Peyer's patch (tissue), 4 donors: ENCODE data around the gene FOXL3. TPM values are rescaled to one million over a fixed set of nuclear protein-coding genes. Genes with fewer than 3 reads are reported as not detected.
"Not testable (repeated sequence)": the region's sequence is repeated elsewhere in the genome, so short reads cannot be mapped to it uniquely, and the experiment has no call there.

Experiments used
- DNase-seq, 3 donors: peaks; one replicate each; pipeline ENCODE4 v3.0.0-alpha.2; 2017 to 2019
- H3K27ac ChIP-seq, 4 donors: fragments of 200-600 bp; sonication (generic); one replicate each; pipeline ENCODE4 v1.5.1; 2016 to 2019
- H3K27me3 ChIP-seq, 2 donors: fragments of 200-600 bp; sonication (generic); one replicate each; pipeline ENCODE4 v1.5.1; 2019
- H3K36me3 ChIP-seq, 3 donors: fragments of 200-600 bp; sonication (generic); one replicate each; pipeline ENCODE4 v1.5.1; 2016 to 2019
- H3K4me1 ChIP-seq, 4 donors: fragments of 200-600 bp; sonication (generic); one replicate each; pipeline ENCODE4 v1.5.1; 2016 to 2019
- H3K4me3 ChIP-seq, 4 donors: fragments of 200-600 bp; sonication (generic); 1 replicate in 3 of 4; 2 replicates in 1 of 4; pipeline ENCODE4 v1.5.1; 2016 to 2019; ENCODE audit warnings: mild to moderate bottlenecking in 1 of 4
- H3K9me3 ChIP-seq, 4 donors: fragments of 200-600 bp; sonication (generic); one replicate each; pipeline ENCODE4 v1.5.1; 2016 to 2019; ENCODE audit warnings: mild to moderate bottlenecking in 1 of 4
- POLR2A ChIP-seq, 2 donors: fragments of 450-650 bp; IDR thresholded peaks; one replicate each; pipeline ENCODE4 v1.5.1; 2017; ENCODE audit warnings: antibody characterized with exemption in 2 of 2, mild to moderate bottlenecking in 2 of 2, moderate library complexity in 2 of 2
- total RNA-seq, 4 donors: library from RNA; depleted of rRNA; stranded (reverse); fragments of >200 nt; gene quantifications; one replicate each; pipeline ENCODE4 v1.1.0, GENCODE V29; 2016
- TF ChIP-seq, protein P1 (sequence below), 6 experiments: fragments of 450-650 bp in 4 of 6; fragments of 200-600 bp in 2 of 6; sonication (generic) in 1 of 6; IDR thresholded peaks; one replicate each; pipeline ENCODE4 v1.5.1; 2017 to 2019; ENCODE audit warnings: antibody characterized with exemption in 6 of 6, mild to moderate bottlenecking in 3 of 6, moderate library complexity in 1 of 6

The FOXL3 gene
- not detected for total RNA-seq

DNA sequence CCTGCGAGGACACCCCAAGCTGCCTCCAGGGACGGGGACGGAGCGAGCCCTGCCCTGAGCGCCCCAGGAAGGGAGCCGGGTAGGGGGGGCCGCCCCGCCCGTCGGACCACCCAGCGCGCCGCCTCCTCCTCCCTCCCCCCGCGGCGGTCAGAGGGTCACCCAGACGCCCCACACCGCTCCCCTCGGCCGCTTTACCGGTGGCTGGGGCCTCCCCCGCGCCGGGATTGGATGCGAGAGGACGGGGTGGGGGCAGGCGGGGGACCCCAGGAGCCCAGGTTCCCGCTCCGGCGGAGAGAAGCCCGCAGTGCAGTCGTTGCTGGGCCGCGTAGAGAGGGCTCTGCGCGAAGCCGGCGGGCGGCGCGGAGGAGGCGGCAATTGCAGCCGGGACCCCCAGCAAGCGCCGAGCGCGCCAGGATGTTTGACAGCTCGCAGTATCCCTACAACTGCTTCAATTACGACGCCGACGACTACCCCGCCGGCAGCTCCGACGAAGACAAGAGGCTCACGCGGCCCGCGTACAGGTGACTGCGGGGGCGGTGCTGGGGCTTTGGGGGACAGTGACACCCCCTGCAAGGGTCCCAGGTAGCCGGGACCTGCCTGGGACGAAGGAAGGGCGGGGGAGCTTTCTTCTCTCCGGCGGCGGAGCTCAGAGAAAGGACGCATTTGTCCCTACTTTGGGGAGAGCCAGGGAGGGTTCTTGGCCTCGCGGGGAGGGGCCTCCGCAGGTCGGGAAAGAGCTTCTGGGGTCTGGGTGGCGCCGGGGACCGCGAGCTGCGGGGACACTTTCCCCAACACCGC, at the start of gene FOXL3:
Gene FOXL3, plus strand, starts transcription at position 415 of the 798 bp plus-strand sequence. Its CDS starts 0 bp downstream, at position 415.
- Histone ChIP-seq H3K36me3 (no peaks in the 10 kb centered on the region), H3K4me1 (peaks cover 0 to 40% (median 5%) of the 10 kb centered on the region in 4 donors), H3K27me3 (peaks cover 0 to 23% of the 10 kb centered on the region in 2 donors), H3K4me3 (peak within 1 kb of the TSS in 1 of 4 donors; percentile 43), H3K9me3 (no peaks in the 10 kb centered on the region), H3K27ac (no peak within 1 kb of the TSS)
- no peak for DNase-seq
- no peak for TF ChIP-seq POLR2A (IDR thresholded peaks at IDR 0.05)
- TF ChIP-seq, protein P1, sequence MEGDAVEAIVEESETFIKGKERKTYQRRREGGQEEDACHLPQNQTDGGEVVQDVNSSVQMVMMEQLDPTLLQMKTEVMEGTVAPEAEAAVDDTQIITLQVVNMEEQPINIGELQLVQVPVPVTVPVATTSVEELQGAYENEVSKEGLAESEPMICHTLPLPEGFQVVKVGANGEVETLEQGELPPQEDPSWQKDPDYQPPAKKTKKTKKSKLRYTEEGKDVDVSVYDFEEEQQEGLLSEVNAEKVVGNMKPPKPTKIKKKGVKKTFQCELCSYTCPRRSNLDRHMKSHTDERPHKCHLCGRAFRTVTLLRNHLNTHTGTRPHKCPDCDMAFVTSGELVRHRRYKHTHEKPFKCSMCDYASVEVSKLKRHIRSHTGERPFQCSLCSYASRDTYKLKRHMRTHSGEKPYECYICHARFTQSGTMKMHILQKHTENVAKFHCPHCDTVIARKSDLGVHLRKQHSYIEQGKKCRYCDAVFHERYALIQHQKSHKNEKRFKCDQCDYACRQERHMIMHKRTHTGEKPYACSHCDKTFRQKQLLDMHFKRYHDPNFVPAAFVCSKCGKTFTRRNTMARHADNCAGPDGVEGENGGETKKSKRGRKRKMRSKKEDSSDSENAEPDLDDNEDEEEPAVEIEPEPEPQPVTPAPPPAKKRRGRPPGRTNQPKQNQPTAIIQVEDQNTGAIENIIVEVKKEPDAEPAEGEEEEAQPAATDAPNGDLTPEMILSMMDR (IDR thresholded peaks at IDR 0.05): no peak

DNA sequence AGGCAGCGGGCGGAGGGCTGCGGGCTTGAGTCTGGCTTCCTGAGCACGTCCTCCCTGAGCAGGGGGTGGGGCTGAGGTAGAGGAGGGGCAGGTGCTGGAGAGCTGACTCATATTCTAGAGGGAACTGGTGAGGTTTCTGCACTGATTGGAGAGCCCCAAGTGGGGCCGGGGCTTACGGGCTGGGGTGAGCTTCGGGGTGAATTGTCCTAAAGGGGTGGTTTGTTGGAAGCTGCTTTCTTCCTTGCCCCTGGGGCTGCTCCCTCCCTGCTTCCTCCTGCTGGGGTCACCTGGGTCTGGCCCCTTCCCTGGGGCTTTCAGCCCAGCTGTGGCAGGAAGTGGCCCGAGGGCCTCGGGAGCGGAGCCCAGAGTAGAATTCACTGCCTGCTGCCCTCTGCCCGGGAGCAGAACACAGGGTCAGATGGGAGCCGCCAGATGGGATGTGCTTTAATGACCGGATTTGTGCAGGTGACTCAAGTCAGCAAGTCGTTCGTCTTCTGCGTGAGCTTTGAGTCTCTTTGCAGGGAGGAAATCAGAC, 49.0 kb upstream of the FOXL3 start:
- H3K27ac ChIP-seq: no peak overlapping the region
- H3K36me3 ChIP-seq: peaks cover 0 to under 1% (median 0%) of the 10 kb centered on the region in 3 donors

DNA sequence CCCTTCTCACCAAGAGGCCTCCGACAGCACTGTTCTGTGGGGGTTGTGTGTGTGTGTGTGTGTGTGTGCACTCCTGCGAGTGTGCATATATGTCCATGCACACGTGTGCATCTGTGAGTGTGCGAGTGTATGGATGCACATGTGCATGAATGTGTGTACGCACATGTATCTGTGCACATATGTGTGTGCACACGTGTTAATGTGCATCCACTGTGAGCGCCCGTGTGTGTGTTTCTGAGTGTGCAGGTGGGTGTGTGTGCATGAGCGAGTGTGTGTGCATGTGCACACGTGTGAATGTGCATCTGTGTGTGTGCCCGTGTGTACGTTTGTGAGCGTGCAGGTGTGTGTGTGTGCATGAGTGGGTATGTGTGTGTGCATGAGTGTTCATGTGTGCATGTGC, 48.5 kb upstream of the FOXL3 start:
- H3K27ac ChIP-seq: no peak overlapping the region
- H3K9me3 ChIP-seq: no peaks in the 10 kb centered on the region
- no peak overlapping the region for H3K4me3 ChIP-seq
- DNase-seq: no peak
- H3K36me3 ChIP-seq: peaks cover 0 to 6% (median 0%) of the 10 kb centered on the region in 3 donors
- H3K4me1 ChIP-seq: peaks cover 0 to 6% (median 0%) of the 10 kb centered on the region in 4 donors
- H3K27me3 ChIP-seq: no peaks in the 10 kb centered on the region
- TF ChIP-seq, protein P1 (IDR thresholded peaks at IDR 0.05): no peak
- TF ChIP-seq POLR2A (IDR thresholded peaks at IDR 0.05): no peak

More for the DNA sequence above, 49.0 kb upstream of the FOXL3 start:
- H3K27me3 ChIP-seq: no peaks in the 10 kb centered on the region
- TF ChIP-seq POLR2A (IDR thresholded peaks at IDR 0.05): no peak
- TF ChIP-seq, protein P1 (IDR thresholded peaks at IDR 0.05): no peak
- H3K4me1 ChIP-seq: peaks cover 0 to 9% (median 0%) of the 10 kb centered on the region in 4 donors
- no peaks in the 10 kb centered on the region for H3K9me3 ChIP-seq
- no peak overlapping the region for H3K4me3 ChIP-seq
- DNase-seq: no peak

DNA sequence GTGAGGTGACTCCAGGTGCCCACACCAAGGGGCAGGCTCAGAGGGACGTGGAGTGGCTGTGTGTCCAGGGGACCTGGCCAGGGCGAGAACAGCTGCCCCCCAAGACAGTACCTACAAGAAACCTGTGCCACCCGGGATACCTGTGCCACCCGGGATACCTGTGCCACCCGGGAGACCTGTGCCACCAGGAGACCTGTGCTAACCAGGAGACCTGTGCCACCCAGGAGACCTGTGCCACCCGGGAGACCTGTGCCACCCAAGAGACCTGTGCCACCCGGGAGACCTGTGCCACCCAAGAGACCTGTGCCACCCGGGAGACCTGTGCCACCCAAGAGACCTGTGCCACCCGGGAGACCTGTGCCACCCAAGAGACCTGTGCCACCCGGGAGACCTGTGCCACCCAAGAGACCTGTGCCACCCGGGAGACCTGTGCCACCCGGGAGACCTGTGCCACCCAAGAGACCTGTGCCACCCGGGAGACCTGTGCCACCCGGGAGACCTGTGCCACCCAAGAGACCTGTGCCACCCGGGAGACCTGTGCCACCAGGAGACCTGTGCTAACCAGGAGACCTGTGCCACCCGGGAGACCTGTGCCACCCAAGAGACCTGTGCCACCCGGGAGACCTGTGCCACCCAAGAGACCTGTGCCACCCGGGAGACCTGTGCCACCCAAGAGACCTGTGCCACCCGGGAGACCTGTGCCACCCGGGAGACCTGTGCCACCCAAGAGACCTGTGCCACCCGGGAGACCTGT, 47.0 kb upstream of the FOXL3 start:
- not testable (repeated sequence) for H3K4me1 ChIP-seq, H3K9me3 ChIP-seq, H3K27me3 ChIP-seq, DNase-seq, H3K4me3 ChIP-seq, H3K27ac ChIP-seq
- H3K36me3 ChIP-seq: peaks cover 0 to 21% (median 0%) of the 10 kb centered on the region in 3 donors

DNA sequence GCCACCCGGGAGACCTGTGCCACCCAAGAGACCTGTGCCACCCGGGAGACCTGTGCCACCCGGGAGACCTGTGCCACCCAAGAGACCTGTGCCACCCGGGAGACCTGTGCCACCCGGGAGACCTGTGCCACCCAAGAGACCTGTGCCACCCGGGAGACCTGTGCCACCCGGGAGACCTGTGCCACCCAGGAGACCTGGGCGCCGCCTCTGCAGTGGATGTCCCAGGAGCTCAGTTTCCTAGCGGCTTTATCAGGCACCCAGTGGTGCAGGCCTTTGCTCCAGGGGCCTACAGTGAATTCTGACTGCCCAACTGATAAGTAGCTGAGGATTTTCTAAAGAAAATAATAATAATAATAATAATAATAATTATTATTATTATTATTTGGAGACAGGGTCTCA, 46.4 kb upstream of the FOXL3 start:
- H3K9me3 ChIP-seq, H3K27ac ChIP-seq, H3K27me3 ChIP-seq, H3K4me1 ChIP-seq, DNase-seq, H3K4me3 ChIP-seq: not testable (repeated sequence)
- H3K36me3 ChIP-seq: peaks cover 0 to 27% (median 0%) of the 10 kb centered on the region in 3 donors

DNA sequence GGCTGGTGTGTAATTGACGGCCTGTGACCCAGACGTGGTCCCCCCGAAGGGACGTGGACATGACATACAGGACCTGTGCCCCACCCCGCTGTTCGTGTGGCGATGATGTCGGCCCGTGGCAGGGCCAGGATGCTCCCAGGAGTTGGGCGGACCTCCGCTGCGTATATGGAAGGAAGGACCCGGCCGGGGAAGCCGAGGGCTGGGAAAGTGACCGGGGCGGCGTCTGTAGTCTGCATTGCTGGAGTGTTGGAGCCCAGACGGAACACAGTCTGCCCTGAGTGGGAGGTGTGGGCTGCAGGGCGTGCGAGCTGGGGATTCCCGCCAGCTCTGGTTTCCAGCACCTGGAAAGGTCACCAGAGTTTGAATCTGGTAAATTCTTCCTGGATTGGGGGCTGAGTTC, 45.0 kb upstream of the FOXL3 start:
- no peak overlapping the region for H3K4me3 ChIP-seq
- DNase-seq: no peak
- no peaks in the 10 kb centered on the region for H3K9me3 ChIP-seq
- no peak for TF ChIP-seq POLR2A (IDR thresholded peaks at IDR 0.05)
- TF ChIP-seq, protein P1 (IDR thresholded peaks at IDR 0.05): no peak
- peaks cover 0 to 6% (median 0%) of the 10 kb centered on the region in 4 donors for H3K4me1 ChIP-seq
- no peaks in the 10 kb centered on the region for H3K27me3 ChIP-seq
- peak overlapping the region in 1 of 4 donors; percentile 19 for H3K27ac ChIP-seq
- H3K36me3 ChIP-seq: peaks cover 0 to 41% (median 0%) of the 10 kb centered on the region in 3 donors
